ENCODE results near the gene TBL3.

TBL3 gene

GRCh38 chr16:2015117-2015946 is 43.5 kb downstream of the TBL3 start:
- Histone ChIP-seq H3K4me1 (ENCODE audit: low read depth, poor library complexity, severe bottlenecking) (peaks cover 5% of the 10 kb centered on the region), H4K20me1 (ENCODE audit: insufficient read depth) (no peaks in the 10 kb centered on the region), H3K27me3 (ENCODE audit: insufficient read depth, low read depth) (no peaks in the 10 kb centered on the region; the same call in 1 of the 2 replicates), H3K4me2 (no peak overlapping the region), H2AFZ (ENCODE audit: low read depth) (no peak overlapping the region), H3K9ac (no peak overlapping the region), H3K4me3 (IDR thresholded peaks at IDR 0.05; ENCODE audit: insufficient read depth, low read depth, low read length) (no peak overlapping the region), H3K27ac (no peak overlapping the region), H3K36me3 (ENCODE audit: insufficient read depth) (no peaks in the 10 kb centered on the region), H3K79me2 (ENCODE audit: insufficient read depth, low read depth) (no peaks in the 10 kb centered on the region)
- no peak for TF ChIP-seq CTCF (conservative IDR thresholded peaks at IDR 0.05; ENCODE audit: low read depth, low read length)

DNA sequence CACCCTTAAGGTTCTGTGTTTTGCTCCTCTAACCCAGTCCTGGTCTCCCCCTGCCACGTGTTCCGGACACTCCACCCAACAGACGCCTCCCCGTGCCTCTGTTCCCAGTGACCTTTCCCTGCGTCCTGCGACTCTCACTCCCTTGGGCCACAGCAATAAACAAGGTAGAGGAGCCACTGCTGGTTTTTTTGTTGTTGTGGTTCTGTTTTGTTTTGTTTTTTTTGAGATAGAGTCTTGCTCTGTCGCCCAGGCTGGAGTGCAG is 44.0 kb downstream of the TBL3 start:
- H3K4me3 ChIP-seq (IDR thresholded peaks at IDR 0.05; ENCODE audit: insufficient read depth, low read depth, low read length) = no peak overlapping the region
- no peaks in the 10 kb centered on the region for H4K20me1 ChIP-seq (ENCODE audit: insufficient read depth)
- H3K36me3 ChIP-seq (ENCODE audit: insufficient read depth) = no peaks in the 10 kb centered on the region
- peaks cover 1% of the 10 kb centered on the region; the same call in 1 of the 2 replicates for H3K27me3 ChIP-seq (ENCODE audit: insufficient read depth, low read depth)
- H3K4me2 ChIP-seq = no peak overlapping the region
- H3K27ac ChIP-seq = no peak overlapping the region
- no peaks in the 10 kb centered on the region for H3K4me1 ChIP-seq (ENCODE audit: low read depth, poor library complexity, severe bottlenecking)
- no peak for TF ChIP-seq CTCF (conservative IDR thresholded peaks at IDR 0.05; ENCODE audit: low read depth, low read length)
- no peak overlapping the region for H3K9ac ChIP-seq
- no peaks in the 10 kb centered on the region for H3K79me2 ChIP-seq (ENCODE audit: insufficient read depth, low read depth)
- no peak overlapping the region for H2AFZ ChIP-seq (ENCODE audit: low read depth)

- peak; percentile 51 for TF ChIP-seq CTCF (conservative IDR thresholded peaks at IDR 0.05; ENCODE audit: low read depth, low read length)
- H3K4me1 ChIP-seq (ENCODE audit: low read depth, poor library complexity, severe bottlenecking) = no peaks in the 10 kb centered on the region
- H3K9ac ChIP-seq = no peak overlapping the region
- H3K79me2 ChIP-seq (ENCODE audit: insufficient read depth, low read depth) = no peaks in the 10 kb centered on the region
- no peak overlapping the region for H2AFZ ChIP-seq (ENCODE audit: low read depth)
- H4K20me1 ChIP-seq (ENCODE audit: insufficient read depth) = no peaks in the 10 kb centered on the region
- H3K4me3 ChIP-seq (IDR thresholded peaks at IDR 0.05; ENCODE audit: insufficient read depth, low read depth, low read length) = no peak overlapping the region
- H3K27ac ChIP-seq = no peak overlapping the region
- peaks cover 7% of the 10 kb centered on the region; the same call in 1 of the 2 replicates for H3K27me3 ChIP-seq (ENCODE audit: insufficient read depth, low read depth)
- H3K36me3 ChIP-seq (ENCODE audit: insufficient read depth) = no peaks in the 10 kb centered on the region
- H3K4me2 ChIP-seq = no peak overlapping the region
Measured at GRCh38 chr16:2016407-2016922, 44.6 kb downstream of the TBL3 start.

DNA sequence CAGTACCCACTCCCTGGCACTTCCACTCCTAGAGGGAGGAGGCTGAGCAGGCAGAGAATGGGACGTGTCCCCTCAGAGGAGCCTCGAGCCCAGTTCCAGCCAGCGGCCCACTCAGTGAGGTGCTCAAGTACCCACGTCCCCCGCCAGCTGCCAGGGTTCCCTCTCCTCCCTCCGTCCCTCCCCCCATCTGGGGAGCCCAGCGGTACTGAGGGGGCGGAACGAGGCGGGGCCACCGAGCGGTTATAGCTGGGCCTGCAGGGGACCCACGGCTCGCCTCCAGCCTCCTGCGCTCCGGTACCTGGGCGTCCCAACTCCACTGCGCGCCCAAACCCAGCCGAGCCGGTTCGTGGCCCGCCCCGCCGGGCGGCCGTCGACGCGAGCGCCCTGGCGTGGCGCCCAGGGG is 47.7 kb downstream of the TBL3 start, which contains the start of gene NPW:
NPW (plus strand) TSS at position 268 of the 403 bp plus-strand sequence.
- Histone ChIP-seq H3K4me1 (ENCODE audit: low read depth, poor library complexity, severe bottlenecking) (peaks cover 10% of the 10 kb centered on the region), H3K4me3 (IDR thresholded peaks at IDR 0.05; ENCODE audit: insufficient read depth, low read depth, low read length) (no peak within 1 kb of the TSS), H3K27ac (no peak within 1 kb of the TSS), H3K79me2 (ENCODE audit: insufficient read depth, low read depth) (no peaks in the 10 kb centered on the region), H4K20me1 (ENCODE audit: insufficient read depth) (no peaks in the 10 kb centered on the region), H3K4me2 (no peak within 1 kb of the TSS), H3K27me3 (ENCODE audit: insufficient read depth, low read depth) (peaks cover 12% of the 10 kb centered on the region; the same call in 1 of the 2 replicates), H3K9ac (no peak within 1 kb of the TSS), H3K36me3 (ENCODE audit: insufficient read depth) (no peaks in the 10 kb centered on the region), H2AFZ (ENCODE audit: low read depth) (no peak within 1 kb of the TSS)
- no peak for TF ChIP-seq CTCF (conservative IDR thresholded peaks at IDR 0.05; ENCODE audit: low read depth, low read length)

All from KMS-11 (cell line).